ENCODE results near the gene GNA12.

Gene GNA12

DNA sequence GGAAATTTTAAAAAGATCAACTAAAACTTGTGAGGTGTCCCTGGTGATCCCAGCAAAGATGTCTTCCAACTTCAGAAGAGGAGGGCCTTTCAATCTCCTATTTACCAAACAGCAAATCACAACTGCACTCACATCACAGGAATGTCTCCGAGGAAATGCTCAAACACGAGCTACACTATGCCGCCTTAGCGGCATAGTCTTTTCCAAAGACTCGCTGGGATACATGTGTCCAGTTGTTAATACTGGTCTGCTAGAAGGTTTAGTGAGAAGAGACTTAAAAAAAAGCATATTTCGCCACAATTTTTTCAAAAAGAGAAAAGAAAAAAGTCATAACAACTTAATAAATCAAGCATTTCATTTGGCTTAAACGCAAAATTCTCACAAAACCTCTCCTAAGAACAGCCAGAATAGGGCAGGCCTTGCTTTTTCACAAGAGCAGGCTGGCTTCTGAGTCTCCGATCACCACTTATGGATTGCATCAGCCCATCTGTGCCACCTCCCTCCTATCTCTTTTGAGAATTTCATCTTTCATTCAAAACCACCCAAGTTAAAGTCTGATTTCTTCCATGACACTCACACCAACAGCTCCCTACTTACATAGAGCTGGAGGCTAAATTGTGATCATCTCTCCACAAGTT, 66.1 kb downstream of the GNA12 start:
- DNase-seq (ENCODE audit: insufficient read length, low spot score): no peak
- TF ChIP-seq PAX5 (IDR thresholded peaks at IDR 0.05; ENCODE audit: insufficient read depth, low read length, severe bottlenecking) (no peak), POU2F2 (IDR thresholded peaks at IDR 0.05; ENCODE audit: low read depth, low read length) (no peak), POLR2A (IDR thresholded peaks at IDR 0.05; ENCODE audit: low read depth, low read length) (no peak), POLR2AphosphoS5 (IDR thresholded peaks at IDR 0.05; ENCODE audit: low read depth, low read length) (no peak), SPI1 (IDR thresholded peaks at IDR 0.05; ENCODE audit: low read depth, low read length) (no peak), TAF1 (IDR thresholded peaks at IDR 0.05; ENCODE audit: low read depth, low read length) (no peak)
- no peak for FAIRE-seq

DNA sequence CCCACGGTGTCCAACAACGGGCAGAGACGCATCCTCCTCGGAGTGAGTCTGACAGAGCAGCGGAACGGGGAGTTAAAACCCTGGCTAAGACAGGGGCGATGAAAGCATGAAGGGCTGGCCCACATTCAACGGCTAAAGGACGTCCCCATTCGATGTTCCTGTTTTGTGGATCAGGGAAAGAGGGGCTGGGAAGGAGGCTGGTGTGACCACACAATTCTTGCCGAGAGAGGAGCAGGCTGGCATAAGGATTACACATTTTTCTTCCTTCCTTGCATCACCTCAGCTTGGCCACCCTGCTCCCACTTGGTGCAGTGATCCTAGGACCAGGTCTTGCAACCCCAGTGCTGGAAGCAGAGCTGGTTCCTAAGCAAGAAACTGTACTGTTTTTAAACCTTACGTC, 67.7 kb downstream of the GNA12 start:
- DNase-seq (ENCODE audit: insufficient read length, low spot score) (no peak), FAIRE-seq (no peak)
- TF ChIP-seq TAF1 (IDR thresholded peaks at IDR 0.05; ENCODE audit: low read depth, low read length) (no peak), SPI1 (IDR thresholded peaks at IDR 0.05; ENCODE audit: low read depth, low read length) (no peak), PAX5 (IDR thresholded peaks at IDR 0.05; ENCODE audit: insufficient read depth, low read length, severe bottlenecking) (no peak), POLR2A (IDR thresholded peaks at IDR 0.05; ENCODE audit: low read depth, low read length) (no peak), POLR2AphosphoS5 (IDR thresholded peaks at IDR 0.05; ENCODE audit: low read depth, low read length) (no peak), POU2F2 (IDR thresholded peaks at IDR 0.05; ENCODE audit: low read depth, low read length) (no peak)

DNA sequence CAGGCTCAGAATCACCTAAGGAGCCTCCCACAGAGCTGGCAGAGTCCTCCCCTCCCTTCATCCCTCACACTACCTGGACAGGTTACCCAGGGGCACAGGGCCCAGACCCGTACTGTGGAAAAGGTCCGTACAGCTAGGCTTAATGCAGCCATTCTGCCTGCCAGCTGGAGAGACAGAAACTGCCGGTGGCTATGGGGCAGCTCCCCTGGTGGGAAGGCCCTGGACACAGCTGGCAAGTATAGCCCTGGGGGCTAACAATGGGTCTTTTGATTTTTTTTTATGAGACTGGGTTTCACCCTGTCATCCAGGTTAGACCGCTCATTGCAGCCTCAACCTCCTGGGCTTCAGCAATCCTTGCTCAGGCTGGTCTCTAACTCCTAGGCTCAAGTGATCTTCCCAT, 68.3 kb downstream of the GNA12 start:
- no peak for FAIRE-seq
- TF ChIP-seq POLR2AphosphoS5 (IDR thresholded peaks at IDR 0.05; ENCODE audit: low read depth, low read length) (no peak), PAX5 (IDR thresholded peaks at IDR 0.05; ENCODE audit: insufficient read depth, low read length, severe bottlenecking) (no peak), POLR2A (IDR thresholded peaks at IDR 0.05; ENCODE audit: low read depth, low read length) (no peak), POU2F2 (IDR thresholded peaks at IDR 0.05; ENCODE audit: low read depth, low read length) (no peak), TAF1 (IDR thresholded peaks at IDR 0.05; ENCODE audit: low read depth, low read length) (no peak), SPI1 (IDR thresholded peaks at IDR 0.05; ENCODE audit: low read depth, low read length) (no peak)
- no peak for DNase-seq (ENCODE audit: insufficient read length, low spot score)

DNA sequence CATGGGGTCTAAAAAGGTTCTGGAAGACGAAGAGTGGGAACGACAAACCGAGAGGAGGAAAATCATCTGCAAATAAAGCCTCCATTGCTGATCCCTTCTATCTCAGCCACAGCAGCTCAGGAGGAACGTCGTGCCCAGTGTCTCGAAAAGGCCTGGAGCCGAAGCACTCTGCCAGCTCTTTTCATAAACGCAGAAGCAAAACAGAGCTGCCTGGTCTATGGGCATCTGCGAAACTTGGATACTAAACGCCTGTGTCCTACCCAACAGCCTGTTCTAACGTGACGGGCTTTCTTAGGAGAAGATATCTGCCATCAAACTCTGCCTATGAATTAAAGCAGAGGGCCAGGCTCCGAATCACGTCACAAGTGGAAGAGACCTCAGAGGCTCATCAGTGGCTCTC, 68.7 kb downstream of the GNA12 start:
- no peak for DNase-seq (ENCODE audit: insufficient read length, low spot score)
- no peak for FAIRE-seq
- TF ChIP-seq POLR2AphosphoS5 (IDR thresholded peaks at IDR 0.05; ENCODE audit: low read depth, low read length) (no peak), POU2F2 (IDR thresholded peaks at IDR 0.05; ENCODE audit: low read depth, low read length) (no peak), SPI1 (IDR thresholded peaks at IDR 0.05; ENCODE audit: low read depth, low read length) (no peak), TAF1 (IDR thresholded peaks at IDR 0.05; ENCODE audit: low read depth, low read length) (no peak), POLR2A (IDR thresholded peaks at IDR 0.05; ENCODE audit: low read depth, low read length) (no peak), PAX5 (IDR thresholded peaks at IDR 0.05; ENCODE audit: insufficient read depth, low read length, severe bottlenecking) (no peak)

DNA sequence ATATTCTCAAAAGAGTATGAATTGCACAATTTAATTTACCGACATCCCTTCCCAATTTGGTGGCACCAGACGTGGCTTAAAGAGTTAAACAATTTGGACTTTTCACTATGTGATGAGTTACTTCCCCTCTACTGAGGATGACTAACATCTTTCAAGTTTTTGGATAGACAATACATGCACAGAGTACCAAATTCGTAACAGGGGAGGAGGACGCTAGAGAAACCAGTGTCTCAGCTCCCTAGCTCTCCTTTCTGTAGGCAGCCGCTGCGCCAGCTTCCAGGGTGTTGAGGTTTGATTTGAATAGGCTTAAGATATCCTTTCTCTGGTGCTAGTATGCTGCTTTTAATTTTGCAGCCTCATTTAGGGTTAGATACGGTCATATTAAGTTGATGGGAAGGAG, 69.2 kb downstream of the GNA12 start:
- DNase-seq (ENCODE audit: insufficient read length, low spot score) (no peak), FAIRE-seq (no peak)

DNA sequence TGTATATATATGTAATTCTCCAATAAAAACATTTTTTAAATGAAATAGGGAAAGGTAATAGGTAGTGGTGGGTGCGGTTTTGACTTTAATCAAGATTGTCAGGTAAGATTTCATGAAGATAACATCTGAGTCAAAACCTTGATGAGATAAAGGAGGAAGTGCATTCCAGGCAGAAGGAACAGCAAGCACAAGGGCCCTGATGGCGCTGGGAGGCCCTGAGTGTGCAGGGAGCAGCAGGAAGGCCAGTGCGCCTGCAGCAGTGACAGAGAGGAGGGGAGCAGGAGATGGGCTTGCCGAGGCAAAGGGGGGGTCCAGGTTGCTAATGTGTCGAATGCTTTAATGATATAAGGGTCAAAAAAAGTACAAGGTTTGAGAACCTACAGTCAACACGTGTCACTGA, 69.8 kb downstream of the GNA12 start:
- FAIRE-seq (no peak), DNase-seq (ENCODE audit: insufficient read length, low spot score) (no peak)
- peak; percentile 25; the same call in 1 of the 2 replicates for TF ChIP-seq SPI1 (IDR thresholded peaks at IDR 0.05; ENCODE audit: low read depth, low read length)
- TF ChIP-seq PAX5 (IDR thresholded peaks at IDR 0.05; ENCODE audit: insufficient read depth, low read length, severe bottlenecking): no peak

More for the DNA sequence above, 69.2 kb downstream of the GNA12 start:
- TF ChIP-seq POLR2A (IDR thresholded peaks at IDR 0.05; ENCODE audit: low read depth, low read length) (no peak), TAF1 (IDR thresholded peaks at IDR 0.05; ENCODE audit: low read depth, low read length) (no peak), SPI1 (IDR thresholded peaks at IDR 0.05; ENCODE audit: low read depth, low read length) (no peak), POU2F2 (IDR thresholded peaks at IDR 0.05; ENCODE audit: low read depth, low read length) (no peak), PAX5 (IDR thresholded peaks at IDR 0.05; ENCODE audit: insufficient read depth, low read length, severe bottlenecking) (no peak), POLR2AphosphoS5 (IDR thresholded peaks at IDR 0.05; ENCODE audit: low read depth, low read length) (no peak)

DNA sequence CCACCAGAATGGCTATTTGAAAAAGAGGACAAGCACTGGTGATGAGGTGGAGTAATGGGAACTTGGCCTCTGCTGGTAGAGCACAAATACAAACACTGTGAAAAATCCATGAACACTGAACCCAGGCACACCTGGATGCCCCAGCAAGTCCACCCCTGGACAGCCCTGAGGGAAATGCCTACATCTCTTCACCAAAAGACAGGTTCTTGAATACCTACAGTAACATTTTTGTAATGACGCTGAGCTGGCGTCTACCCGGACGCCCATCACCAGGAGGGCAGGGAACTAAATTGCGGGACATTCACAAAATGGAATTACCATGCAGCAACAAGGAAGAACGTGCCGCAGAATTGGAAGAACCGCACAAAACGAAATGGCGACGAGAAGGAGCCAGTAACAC, 70.5 kb downstream of the GNA12 start:
- peak; percentile 43 for FAIRE-seq
- TF ChIP-seq POLR2A (IDR thresholded peaks at IDR 0.05; ENCODE audit: low read depth, low read length) (no peak), TAF1 (IDR thresholded peaks at IDR 0.05; ENCODE audit: low read depth, low read length) (no peak), SPI1 (IDR thresholded peaks at IDR 0.05; ENCODE audit: low read depth, low read length) (no peak), POLR2AphosphoS5 (IDR thresholded peaks at IDR 0.05; ENCODE audit: low read depth, low read length) (no peak), POU2F2 (IDR thresholded peaks at IDR 0.05; ENCODE audit: low read depth, low read length) (no peak), PAX5 (IDR thresholded peaks at IDR 0.05; ENCODE audit: insufficient read depth, low read length, severe bottlenecking) (no peak)
- no peak for DNase-seq (ENCODE audit: insufficient read length, low spot score)

DNA sequence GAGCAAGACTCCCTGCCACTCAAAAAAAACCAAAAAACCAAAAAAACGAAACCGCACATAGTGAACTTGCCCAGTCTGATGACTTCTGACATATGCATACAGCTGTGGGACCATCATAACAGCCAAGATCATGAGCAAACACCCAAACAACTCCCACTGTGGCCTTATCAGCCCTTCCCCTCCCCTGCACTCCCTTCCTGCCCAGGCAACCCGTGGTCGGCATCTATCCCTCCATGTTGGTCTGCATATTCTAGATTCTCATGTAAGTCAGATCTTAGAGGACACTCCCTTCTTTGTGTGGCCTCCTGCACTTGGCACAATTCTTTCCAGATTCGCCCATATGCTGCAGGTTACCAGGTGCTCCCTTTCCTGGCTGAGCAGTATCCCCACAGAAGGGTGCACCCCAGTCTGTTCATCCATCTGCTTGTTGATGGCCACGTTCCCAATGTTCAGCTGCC, 72.8 kb downstream of the GNA12 start:
- no peak for DNase-seq (ENCODE audit: insufficient read length, low spot score)
- FAIRE-seq: no peak
- TF ChIP-seq POU2F2 (IDR thresholded peaks at IDR 0.05; ENCODE audit: low read depth, low read length) (no peak), TAF1 (IDR thresholded peaks at IDR 0.05; ENCODE audit: low read depth, low read length) (no peak), PAX5 (IDR thresholded peaks at IDR 0.05; ENCODE audit: insufficient read depth, low read length, severe bottlenecking) (no peak), SPI1 (IDR thresholded peaks at IDR 0.05; ENCODE audit: low read depth, low read length) (no peak), POLR2A (IDR thresholded peaks at IDR 0.05; ENCODE audit: low read depth, low read length) (no peak), POLR2AphosphoS5 (IDR thresholded peaks at IDR 0.05; ENCODE audit: low read depth, low read length) (no peak)

DNA sequence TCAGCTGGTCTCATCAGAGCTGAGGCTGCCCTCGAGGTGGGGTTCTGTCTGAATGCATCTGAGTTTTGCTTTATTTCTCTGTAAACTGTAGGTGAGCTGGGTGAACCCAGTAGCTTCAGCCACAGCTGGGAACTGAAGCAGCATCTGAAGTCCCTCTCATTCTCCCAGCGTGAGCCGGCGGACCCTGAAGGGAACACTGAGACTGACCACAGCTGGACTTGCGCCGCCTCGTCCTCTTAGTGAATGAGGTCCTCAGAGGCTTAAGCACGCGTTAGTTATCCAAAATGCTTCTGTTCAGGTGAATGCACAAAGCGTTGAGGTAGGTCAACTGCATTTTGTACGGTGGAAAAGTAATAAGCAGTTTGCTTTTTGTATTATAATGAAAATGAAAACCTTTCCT, 79.5 kb downstream of the GNA12 start:
- no peak for FAIRE-seq
- no peak for DNase-seq (ENCODE audit: insufficient read length, low spot score)
- no peak for TF ChIP-seq SPI1 (IDR thresholded peaks at IDR 0.05; ENCODE audit: low read depth, low read length)
- no peak for TF ChIP-seq POLR2A (IDR thresholded peaks at IDR 0.05; ENCODE audit: low read depth, low read length)
- TF ChIP-seq POU2F2 (IDR thresholded peaks at IDR 0.05; ENCODE audit: low read depth, low read length): no peak
- TF ChIP-seq TAF1 (IDR thresholded peaks at IDR 0.05; ENCODE audit: low read depth, low read length): no peak

DNA sequence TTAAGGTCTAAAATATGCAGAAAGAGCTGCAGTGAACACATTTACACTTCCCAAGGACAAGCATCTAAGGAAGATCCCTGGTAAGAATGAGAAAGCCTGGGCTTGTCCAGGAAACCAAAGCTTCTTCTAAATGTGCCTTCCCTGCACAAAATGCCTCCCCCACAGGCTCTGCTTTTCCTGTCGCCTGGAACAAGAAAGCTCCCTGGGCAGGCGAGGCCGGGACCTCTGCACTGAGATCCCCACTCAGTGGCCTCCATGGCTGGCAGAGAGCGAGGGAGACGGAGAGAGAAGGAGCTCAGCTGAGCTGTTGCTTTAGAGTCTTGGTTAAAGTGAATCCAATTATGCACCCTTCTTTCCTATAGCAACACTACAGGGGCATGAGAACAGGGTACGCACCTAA, 80.5 kb downstream of the GNA12 start:
- DNase-seq (ENCODE audit: insufficient read length, low spot score) (no peak), FAIRE-seq (no peak)
- TF ChIP-seq SPI1 (IDR thresholded peaks at IDR 0.05; ENCODE audit: low read depth, low read length) (no peak), PAX5 (IDR thresholded peaks at IDR 0.05; ENCODE audit: insufficient read depth, low read length, severe bottlenecking) (no peak), POLR2AphosphoS5 (IDR thresholded peaks at IDR 0.05; ENCODE audit: low read depth, low read length) (no peak), POU2F2 (IDR thresholded peaks at IDR 0.05; ENCODE audit: low read depth, low read length) (no peak), TAF1 (IDR thresholded peaks at IDR 0.05; ENCODE audit: low read depth, low read length) (no peak), POLR2A (IDR thresholded peaks at IDR 0.05; ENCODE audit: low read depth, low read length) (no peak)

Data from GM12891 (cell line).